Stimulated activated CD4-positive, alpha-beta T cell treated with anti-CD3 and anti-CD28 coated beads, Interleukin-4, amount 100 ng/mL, for 4 hours (primary cell): ENCODE results near the gene ZDHHC11B.
"Not testable (repeated sequence)": the region's sequence is repeated elsewhere in the genome, so short reads cannot be mapped to it uniquely, and the experiment has no call there.

ENCODE experiments used
- DNase-seq, 2 experiments: peaks; one replicate each; pipeline ENCODE4 v3.0.0-alpha.2; 2020

ZDHHC11B gene

DNA sequence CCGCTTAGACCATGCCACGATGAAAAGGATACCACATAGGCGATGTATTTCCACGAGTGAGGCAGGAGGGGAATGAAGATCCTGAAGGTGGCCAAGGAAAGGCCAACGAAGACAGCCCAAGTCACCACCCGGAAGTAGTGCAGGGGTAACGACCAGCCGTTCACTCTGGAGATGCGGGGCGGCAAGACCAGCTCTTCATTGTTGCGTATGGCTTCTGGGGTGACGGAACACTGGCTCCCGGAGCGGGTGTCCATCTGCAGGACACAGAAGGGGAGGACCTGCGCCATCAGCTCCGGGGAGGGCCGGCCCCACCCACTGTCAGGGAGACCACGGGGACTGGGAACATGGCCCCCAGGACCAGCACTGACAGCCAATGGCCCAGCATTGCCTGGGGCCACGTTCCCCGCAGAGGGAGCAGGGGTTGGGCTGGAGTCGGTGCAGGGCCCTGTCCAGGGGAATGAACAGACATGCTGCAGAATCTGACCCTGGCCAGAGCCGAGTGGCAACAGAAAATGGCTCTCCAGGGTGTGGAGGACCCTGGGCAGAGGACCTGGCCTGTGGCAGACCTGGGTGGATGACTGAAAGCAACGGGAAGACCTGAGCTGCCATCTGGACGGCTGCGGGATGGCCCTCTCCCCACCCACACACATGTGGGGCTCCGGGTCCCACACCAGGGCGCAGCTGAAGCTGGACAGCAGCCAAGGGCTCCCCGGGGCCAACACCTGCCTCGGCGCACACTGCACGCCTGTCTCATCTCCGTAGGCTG is 17.7 kb downstream of the ZDHHC11B start:
- DNase-seq = no peak

DNA sequence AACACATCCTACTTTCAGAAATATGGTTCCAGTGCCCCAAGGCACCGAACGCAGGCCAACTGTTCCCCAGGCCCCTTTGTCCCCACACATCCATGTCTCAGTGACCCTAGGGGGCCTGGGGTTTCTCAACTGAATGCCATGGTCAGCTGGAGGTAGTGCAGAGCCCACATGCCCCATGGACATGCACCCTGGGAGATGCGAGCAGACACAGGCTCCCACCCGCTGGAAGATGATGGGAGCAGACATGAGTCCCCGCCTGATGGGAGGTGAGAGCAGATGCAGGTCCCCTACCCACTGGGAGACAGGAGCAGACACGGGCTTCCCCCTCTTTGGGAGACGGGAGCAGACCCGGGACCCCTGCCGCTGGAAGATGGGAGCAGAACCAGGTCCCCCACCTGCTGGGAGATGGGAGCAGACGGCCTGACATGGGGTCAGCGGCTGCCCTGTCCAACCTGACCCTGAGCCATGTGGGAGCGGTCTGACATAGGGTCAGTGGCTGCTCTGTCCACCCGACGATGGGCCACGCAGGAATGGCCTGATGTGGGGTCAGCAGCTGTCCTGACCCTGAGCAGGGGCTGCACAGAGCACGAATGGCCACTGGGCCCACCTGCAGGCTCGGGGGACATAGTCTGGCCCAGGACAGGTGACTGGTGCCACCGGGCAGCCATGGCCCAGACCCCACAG is 18.4 kb downstream of the ZDHHC11B start:
- no peak for DNase-seq

DNA sequence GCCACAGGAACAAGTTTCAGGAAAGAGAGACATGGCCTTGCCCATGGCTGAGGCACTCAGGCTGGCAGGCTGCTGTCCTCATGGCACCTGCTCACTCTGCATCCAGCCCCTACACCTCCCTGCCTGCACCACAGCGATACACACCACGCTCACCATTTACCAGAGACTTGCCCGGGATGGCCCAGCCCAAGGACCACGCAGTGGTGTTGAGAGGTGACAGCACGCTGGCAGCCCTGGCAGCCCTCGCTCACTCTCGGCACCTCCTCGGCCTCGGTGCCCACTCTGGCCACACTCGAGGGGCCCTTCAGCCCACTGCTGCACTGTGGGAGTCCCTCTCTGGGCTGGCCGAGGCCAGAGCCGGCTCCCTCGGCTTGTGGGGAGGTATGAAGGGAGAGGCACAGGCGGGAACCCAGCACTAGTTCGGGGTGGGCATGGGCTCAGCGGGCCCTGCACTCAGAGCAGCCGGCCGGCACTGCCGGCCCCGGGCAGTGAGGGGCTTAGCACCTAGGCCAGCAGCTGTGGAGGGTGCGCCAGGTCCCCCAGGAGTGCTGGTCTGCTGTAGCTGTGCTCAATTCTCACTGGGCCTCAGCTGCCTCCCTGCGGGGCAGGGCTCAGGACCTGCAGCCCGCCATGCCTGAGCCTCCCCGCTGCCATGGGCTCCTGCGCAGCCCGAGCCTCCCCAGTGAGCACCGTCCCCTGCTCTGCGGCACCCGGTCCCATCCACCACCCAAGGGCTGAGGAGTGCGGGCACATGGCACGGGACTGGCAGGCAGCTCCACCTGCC is 20.3 kb downstream of the ZDHHC11B start:
- no peak for DNase-seq

DNA sequence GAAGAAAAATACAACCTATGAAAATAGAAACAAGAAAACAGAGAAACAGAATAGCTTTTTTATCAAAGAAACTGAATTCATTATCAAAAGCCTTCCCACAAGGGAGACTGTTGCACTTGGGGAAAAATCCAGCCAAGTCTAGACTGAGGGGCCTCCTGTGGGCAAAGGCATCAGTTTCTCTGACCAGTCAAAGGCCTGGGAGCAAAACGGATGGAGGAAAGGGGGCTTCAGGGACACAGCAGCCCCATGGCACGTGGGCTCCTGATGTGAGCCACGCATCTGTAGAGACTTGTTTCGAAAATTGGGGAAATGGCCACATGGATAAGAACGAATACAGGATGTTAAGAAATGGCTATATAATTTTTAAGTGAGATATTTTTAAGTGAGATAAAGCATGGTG is 21.1 kb downstream of the ZDHHC11B start:
- no peak for DNase-seq

DNA sequence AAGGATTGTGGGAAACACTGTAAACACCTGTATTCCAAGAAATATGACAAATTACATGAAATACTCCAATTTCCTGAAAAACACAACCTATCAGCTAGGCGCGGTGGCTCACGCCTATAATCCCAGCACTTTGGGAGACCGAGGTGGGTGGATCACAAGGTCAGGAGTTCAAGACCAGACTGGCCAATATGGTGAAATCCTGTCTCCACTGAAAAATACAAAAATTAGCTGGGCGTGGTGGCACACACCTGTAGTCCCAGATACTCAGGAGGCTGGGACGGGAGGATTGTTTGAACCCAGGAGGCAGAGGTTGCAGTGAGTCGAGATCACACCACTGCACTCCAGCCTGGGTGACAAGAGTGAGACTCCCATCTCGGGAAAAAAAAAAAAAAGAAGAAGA is 21.5 kb downstream of the ZDHHC11B start:
- not testable (repeated sequence) for DNase-seq

DNA sequence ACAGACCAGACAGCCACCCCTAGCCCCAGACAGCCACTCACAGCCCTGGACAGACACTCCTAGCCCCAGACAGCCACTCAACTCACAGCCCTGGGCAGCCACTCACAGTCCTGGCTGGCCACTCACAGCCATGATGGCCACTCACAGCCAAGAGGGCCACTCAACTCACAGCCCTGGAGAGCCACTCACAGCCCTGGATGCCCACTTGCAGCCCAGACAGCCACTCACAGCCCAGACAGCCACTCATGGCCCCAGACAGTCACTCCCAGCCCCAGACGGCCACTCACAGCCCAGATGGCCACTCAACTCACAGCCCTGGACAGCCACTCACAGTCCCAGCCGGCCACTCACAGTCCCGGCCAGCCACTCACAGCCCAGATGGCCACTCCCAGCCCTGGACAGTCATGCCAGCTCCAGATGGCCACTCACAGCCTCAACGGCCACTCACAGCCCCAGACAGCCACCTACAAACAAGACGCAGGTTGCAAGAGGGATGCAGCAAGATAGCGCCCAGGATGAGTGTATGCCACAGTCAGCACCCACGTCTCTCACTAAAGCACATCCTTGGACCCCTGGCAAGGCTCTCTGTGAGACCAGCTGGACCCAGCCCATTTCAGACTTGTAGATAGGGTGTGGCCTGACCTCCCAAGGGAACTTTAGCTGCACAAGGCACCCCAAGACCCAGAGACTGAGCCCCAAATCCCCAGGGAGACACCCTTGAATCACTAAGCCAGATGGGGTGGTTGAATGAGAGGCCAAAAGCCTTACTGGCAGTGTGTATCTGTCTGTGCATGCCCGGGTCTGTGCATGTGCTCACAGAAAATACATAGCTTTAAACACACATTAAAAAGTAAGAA is 22.4 kb downstream of the ZDHHC11B start:
- peak in 1 of 2 experiments; percentile 5 for DNase-seq

DNA sequence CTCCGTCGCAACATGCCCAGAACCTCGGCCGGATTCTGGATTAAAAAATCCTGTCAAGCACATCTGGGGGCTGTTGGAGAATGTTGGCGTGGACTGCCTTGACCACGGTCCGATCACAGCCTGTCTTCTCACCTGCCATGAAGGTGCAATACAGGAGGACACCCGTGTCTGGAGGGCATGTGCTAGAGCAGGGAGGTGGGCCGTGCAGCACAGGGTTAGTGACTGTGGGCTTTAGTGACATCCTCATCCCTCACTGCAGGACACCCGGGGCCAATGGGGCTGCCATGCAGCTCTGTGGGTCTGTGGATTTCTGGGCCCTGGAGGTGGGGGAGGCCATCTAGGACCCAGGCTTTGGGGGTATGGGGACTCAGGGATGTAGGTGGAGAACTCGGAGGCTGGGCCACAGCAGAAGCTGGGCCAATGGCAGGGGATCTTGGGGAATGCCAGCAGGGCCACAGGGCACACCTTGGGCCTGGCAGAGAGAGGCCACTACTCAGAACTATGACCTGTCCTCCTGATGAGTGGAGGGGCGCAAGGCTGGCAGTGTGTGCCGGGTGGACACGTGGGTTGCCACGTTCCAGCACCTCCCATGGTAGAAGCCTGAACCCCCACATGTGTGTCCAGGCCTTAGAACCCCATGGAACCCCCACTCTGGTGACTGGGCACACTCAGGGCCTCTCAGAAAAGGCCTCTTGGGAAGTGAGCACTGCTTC is 23.3 kb downstream of the ZDHHC11B start:
- DNase-seq = no peak

DNA sequence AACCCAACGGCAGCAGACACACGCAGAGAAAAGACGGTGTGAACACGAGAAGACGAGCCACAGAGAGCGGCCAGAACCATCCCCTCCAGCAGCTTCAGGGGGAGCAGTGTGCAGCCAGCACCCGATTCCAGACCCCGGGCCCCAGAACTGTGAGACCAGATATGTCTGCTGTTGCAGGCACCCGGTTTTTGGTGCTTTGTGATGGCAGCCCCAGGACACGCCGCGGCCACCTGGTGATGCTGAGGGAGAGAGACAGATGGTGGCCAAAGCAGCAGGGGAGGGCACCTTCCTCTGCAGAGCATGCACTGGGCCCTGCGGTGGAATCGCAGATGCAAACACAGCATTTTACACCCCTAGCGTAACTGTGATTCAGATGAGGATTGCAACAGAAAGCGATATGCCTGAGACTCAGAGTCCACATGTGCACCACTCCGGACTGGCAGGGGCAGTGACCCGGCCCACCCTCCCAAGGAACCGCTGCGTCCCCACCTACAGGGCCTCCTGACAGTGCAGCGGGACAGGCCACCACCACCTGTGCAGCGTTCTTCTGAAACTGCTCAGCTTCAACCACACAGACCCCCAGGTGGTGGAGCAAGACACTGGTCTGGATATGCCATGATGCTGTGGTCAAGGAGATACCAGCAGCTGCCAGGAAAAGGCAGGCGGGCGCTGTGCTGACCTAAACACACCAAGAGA is 24.0 kb downstream of the ZDHHC11B start:
- DNase-seq = no peak

DNA sequence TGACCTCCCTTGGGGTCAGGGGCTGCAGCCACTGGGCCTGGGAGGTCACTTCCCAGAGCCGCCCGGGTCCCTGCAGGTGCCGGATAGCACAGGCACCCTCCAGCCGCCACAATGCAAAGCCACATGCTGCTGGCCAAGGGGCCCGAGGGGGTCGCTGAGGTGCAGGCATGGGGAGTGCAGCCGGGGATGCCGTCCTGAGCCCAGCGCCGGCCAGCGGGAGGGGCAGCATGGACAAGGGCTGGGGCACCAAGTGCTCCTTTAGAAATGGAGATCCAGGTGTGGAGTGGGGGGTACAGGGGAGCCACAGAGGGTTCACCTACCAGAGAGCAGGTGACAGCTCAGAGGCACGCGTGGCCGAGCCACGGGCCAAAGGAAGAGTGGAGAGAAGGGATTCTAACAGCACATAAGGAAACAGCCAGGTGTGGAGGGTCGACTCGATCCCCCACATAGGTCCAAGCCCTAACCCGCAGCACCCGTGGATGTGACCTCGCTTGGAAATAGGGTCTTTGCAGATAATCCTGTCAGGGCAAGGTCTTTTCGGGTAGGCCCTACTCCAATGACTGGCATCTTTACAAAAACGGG is 24.7 kb downstream of the ZDHHC11B start:
- no peak for DNase-seq

DNA sequence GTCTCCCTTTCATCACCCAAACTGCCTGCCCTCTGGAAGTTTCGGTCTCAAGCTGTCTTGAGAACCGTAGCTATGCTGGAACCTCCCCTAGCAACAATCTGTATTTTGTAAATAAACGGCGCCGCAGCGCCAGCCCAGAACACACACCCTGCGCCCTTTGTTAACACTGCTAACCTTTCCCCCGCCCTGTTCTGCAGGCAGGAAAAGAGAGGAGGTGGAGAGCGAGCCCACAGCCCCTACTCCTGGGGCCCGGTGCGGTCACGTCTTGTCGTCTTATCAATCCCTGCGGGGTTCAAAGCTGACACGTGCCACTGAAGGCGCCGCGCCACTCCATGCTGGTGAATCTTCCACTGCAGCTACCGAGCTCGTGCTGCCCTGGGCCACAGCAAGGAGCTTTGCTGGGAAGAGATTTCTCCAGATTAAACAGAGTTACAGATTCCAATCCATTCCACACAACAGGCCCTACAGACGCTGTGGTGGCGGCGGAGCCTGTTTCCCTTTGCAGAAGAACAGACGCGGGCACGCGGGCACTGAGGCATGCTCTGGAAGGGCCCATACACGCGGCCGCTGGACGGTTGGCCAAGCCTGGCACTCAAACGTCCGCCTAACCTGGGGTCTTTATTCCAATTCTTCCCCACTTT is 25.3 kb downstream of the ZDHHC11B start:
- DNase-seq = peak in 1 of 2 experiments; percentile 35

DNA sequence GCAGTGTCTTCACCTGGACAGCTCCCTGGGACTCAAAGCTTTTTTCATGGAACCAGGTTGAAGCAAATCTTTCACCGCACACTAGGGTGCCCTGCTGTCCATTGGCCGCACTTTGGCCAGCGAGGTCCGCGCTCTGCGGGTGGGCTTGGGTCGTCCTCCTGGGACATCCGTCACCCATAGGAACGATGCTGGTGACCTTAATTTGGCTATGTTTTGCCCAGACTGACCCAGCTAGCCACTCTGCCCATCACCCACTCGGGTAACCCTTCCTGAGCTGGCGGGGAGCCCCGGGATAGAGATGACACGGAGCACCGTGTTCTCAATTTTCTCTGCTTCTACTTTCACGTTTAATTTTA is 25.9 kb downstream of the ZDHHC11B start:
- DNase-seq = no peak

DNA sequence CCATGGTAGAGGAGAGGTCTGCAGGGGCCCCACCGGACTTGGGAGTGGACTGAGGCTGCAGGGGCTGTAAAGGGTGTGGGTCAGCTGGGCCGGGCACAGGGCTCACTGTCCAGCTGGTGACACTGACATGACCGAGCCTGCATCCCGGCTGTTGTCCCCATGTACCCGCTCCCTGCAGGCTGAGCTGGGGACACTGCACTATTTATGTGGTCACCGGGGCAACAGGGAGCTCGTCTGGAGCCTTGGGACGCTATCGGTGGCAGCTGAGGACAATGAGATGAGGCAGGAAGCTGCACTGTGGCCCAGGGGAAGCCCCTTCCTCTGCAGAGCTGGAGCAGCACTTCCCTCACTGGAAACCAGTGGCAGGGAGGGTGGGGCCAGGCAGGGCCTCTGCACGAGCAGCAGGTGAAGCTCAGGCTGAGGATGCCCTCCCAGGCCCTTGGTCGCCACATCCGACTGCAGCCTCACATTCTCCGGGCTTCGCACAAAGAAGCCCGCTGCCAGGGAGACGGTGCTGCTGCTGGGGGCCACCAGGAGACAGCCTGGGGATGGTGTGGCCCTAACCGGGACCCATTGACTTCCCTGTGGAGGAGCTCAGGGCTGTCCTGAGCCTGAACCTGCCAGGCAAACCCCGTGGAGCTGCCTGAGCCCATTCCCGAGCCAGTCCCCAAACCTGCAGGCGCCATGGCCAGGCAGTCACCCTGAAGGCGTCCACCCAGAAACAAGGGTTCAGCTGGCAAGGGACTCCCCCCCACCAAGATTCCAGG is 26.4 kb downstream of the ZDHHC11B start:
- DNase-seq = peak in 1 of 2 experiments; percentile 6

DNA sequence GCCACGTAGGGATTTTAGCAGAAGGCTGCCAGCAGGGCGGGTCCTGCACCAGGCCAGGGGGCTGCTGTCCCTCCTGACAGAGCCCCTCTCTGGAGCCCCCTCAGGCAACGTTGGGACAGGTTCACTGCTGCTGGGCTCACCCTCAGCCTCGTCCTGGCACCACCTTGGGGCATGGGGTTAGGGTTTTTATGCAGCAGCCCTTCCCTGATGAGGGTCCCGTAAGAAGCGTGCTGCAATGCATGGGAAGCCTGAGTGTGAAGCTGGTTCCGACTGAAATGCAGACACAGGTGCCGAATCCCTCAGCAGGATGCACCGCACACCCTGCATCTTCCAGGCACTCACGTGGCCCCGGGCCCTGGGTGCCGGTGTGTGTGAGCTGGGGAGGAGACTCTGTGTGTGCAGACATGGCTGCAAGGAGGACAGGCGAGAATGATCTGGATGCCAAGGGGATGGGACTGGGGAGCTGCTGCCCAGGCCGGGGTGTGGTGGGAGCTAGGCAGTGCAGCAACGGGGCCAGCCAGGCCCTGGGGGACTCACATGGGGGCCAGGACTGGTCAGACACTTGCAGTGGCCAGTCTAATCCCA is 27.1 kb downstream of the ZDHHC11B start:
- peak in 1 of 2 experiments; percentile 1 for DNase-seq

DNA sequence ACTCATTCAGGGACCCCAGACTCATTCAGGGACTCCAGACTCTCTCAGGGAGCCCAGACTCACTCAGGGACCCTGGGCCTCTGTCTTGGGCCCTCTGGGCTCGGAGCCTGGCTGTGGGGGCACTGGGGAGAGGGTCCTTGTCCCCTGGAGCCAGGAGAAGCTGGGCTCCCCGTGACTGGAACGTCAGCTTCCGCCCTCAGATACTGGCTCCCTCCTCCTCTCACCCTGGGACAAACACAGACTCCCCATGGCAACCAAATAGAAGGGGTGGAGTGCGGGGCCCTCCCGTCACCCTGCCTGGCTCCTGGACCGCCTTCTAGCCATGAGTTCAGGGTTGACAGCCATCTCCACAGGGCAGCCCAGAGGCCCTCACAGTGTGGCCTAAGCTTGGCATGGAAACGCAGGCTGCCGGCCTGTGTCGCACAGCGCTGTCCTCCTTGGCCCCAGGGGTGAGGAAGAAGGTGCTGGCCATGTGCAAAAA is 27.6 kb downstream of the ZDHHC11B start:
- DNase-seq = peak in 1 of 2 experiments; percentile 1

DNA sequence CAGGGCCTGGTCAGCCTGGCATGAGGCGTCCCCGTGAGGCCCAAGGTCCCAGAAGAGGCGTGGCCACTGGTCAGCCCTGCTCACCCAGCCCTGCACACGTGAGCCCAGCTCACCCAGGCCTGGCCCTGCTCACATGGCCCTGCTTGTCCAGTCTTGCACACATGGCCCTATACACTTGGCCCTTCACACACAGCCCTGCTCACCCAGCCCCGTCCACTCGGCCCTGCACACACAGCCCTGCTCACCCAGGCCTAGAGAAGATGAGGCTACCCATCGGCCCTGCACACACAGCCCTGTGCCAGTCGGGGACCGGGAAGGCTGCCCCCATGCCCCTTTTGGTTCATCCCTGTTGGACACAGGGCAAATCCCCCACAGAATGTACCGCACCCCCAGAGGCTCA is 28.4 kb downstream of the ZDHHC11B start:
- no peak for DNase-seq

DNA sequence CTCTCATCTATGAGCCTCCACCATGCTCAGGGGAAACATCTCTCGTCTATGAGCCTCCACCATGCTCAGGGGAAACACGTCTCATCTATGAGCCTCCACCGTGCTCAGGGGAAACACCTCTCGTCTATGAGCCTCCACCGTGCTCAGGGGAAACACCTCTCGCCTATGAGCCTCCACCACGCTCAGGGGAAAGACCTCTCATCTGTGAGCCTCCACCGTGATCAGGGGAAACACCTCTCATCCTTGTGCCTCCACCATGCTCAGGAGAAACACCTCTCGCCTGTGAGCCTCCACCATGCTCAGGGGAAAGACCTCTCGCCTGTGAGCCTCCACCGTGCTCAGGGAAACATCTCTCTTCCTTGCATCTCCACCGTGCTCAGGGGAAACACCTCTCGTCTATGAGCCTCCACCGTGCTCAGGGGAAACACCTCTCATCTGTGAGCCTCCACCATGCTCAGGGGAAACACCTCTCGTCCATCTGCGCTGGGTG is 30.3 kb downstream of the ZDHHC11B start:
- not testable (repeated sequence) for DNase-seq

DNA sequence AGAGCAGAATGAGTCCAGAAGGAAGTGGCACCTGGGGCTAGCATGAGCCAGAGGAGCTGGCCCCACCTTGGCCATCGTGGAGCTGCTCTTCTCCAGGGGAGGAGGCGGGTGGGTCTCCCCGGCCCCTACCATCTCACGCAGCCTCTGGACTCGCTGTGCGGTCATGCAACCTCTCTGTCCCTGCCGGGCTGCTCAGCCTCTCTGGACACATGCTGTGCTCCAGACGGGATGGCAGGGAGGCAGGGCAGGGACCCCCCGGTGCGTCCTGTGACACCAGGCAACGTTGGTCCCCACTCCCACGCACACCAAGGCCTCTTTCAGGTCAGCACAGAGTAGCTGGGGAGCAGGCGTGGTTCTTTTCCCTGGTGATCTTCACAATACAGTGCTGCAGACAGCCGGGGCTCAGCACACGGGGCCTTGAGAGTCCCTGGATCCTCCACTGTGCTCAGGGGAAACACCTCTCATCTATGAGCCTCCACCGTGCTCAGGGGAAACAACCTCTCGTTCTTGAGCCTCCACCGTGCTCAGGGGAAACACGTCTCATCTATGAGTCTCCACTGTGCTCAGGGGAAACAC is 30.9 kb downstream of the ZDHHC11B start:
- DNase-seq = not testable (repeated sequence)

DNA sequence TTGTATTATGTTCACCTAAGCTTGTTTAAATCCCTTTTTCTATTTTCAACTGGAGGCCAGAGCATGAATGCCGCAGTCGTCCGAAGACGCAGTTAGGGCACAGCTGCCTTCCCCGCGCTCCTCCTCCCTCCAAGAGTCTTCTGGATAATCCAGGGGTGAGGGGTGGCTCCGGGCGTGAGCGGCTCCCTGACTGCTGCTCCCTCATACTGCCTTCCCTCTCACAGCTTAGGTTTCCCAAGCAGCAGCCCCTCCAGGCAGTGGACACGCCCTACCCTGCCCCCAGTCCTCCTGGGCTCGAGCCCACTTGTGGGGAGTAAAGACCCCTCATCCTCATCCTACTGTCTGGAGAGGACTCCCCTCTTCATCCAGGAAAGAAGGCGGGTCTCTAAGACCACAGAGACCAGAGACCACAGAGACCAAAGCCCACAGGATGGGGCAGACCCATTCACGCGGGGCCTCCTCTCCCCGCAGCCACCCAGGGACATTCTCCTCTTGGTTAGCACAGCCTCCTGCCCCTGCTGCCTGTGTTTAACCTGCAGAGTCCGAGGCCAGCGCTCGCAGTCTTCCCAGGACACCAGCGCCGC is 31.9 kb downstream of the ZDHHC11B start:
- DNase-seq = not testable (repeated sequence)
